ENCODE data around the gene PTDSS2. TPM values are rescaled to one million over a fixed set of nuclear protein-coding genes. Genes with fewer than 3 reads are reported as not detected.
A peak's percentile ranks its signal among the peaks of the same experiment; 100 is the strongest.
"Not testable (repeated sequence)": the region's sequence is repeated elsewhere in the genome, so short reads cannot be mapped to it uniquely, and the experiment has no call there.

Gene PTDSS2
- 10 to 100 TPM; 26.8 to 32.5 TPM for total RNA-seq

DNA sequence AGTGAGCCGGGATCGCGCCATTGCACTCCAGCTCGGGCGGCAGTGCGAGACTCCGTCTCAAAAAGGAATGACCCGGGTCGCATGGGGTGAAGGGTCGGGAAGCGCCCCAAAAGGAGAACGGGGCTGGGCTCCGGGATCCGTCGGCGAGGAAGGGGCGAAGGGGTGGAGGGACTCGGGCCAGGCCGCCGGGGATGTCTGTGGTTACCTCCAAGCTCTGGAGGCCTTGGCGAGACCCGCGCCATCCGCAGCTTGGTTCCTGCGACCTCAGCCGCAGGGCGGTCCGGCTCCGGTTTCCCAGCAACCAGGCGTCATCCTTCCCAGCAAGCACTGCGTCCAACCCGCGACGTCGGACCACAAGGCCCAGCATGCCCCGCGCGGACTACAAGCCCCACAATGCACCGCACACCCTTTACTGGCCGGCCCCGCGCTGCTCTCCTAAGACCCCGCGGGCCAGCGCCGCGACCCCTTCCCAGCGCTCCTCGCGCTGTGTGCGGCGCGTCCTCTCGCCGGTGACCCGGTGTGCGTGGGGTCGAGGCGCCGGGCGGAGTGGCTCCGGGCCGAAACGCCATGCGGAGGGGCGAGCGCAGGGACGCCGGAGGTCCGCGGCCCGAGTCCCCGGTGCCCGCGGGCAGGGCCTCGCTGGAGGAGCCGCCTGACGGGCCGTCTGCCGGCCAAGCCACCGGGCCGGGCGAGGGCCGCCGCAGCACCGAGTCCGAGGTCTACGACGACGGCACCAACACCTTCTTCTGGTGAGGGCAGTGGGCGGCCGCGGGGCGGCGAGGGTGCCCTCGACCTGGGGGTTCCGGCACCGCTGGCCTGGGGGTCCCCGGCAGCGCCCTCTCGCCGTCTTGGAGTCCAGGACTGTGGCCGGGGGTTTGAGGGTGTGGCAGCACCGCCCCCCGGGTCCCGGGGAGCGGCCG, at the start of gene PTDSS2:
TSS of gene PTDSS2 (plus strand) at position 391 of the 920 bp plus-strand sequence. CDS start at position 568, 177 bp downstream.
- TF ChIP-seq, protein P1, sequence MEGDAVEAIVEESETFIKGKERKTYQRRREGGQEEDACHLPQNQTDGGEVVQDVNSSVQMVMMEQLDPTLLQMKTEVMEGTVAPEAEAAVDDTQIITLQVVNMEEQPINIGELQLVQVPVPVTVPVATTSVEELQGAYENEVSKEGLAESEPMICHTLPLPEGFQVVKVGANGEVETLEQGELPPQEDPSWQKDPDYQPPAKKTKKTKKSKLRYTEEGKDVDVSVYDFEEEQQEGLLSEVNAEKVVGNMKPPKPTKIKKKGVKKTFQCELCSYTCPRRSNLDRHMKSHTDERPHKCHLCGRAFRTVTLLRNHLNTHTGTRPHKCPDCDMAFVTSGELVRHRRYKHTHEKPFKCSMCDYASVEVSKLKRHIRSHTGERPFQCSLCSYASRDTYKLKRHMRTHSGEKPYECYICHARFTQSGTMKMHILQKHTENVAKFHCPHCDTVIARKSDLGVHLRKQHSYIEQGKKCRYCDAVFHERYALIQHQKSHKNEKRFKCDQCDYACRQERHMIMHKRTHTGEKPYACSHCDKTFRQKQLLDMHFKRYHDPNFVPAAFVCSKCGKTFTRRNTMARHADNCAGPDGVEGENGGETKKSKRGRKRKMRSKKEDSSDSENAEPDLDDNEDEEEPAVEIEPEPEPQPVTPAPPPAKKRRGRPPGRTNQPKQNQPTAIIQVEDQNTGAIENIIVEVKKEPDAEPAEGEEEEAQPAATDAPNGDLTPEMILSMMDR (IDR thresholded peaks at IDR 0.05): no peak
- peak; percentile 97 for DNase-seq (ENCODE audit: low spot score)

DNA sequence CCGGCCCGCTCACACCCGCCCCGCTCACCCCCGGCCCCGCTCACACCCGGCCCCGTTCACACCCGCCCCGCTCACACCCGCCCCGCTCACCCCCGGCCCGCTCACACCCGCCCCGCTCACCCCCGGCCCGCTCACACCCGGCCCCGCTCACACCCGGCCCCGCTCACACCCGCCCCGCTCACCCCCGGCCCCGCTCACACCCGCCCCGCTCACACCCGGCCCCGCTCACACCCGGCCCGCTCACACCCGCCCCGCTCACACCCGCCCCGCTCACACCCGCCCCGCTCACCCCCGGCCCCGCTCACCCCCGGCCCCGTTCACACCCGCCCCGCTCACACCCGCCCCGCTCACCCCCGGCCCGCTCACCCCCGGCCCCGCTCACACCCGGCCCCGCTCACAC, 48.9 kb upstream of the PTDSS2 start:
- not testable (repeated sequence) for DNase-seq (ENCODE audit: low spot score); H3K9me3 ChIP-seq; H3K36me3 ChIP-seq; H3K27ac ChIP-seq; H3K4me3 ChIP-seq
- H3K4me1 ChIP-seq: peaks cover 0 to 28% of the 10 kb centered on the region in 2 donors
- H3K27me3 ChIP-seq: peaks cover 0 to 15% of the 10 kb centered on the region in 2 donors

More for the DNA sequence above, at the start of gene PTDSS2:
- H3K27me3 ChIP-seq: no peaks in the 10 kb centered on the region
- peaks cover 4 to 42% of the 10 kb centered on the region in 2 donors for H3K4me1 ChIP-seq
- H3K36me3 ChIP-seq: peaks cover 16% of the 10 kb centered on the region
- H3K9me3 ChIP-seq: no peaks in the 10 kb centered on the region
- H3K27ac ChIP-seq: peak within 1 kb of the TSS; percentile 91 to 93
- H3K4me3 ChIP-seq: peak within 1 kb of the TSS; percentile 61 to 91

DNA sequence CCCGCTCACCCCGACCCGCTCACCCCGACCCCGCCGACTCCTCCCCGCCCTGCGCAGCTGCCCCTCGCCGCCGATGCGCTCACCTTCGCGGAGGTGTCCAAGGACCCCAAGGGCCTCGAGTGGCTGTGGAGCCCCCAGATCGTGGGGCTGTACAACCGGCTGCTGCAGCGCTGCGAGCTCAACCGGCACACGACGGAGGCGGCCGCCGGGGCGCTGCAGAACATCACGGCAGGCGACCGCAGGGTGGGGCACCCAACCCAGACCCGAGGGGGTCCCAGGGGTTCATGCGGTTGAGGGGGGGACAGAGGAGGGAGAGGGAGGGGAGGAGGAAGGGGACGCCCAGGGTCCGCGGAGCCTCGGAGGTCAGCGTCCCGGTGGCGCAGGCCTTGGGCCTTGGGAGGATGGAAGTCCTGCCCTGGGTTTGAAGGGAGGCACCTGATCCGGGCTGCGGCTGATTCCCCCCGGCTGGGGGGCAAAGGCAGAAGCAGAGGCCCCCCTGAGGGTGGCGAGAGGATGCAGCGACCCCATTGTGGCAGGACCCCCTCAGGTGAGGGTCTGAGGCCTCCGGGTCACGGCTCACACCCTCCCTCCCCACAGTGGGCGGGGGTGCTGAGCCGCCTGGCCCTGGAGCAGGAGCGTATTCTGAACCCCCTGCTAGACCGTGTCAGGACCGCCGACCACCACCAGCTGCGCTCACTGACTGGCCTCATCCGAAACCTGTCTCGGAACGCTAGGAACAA, 46.9 kb upstream of the PTDSS2 start:
- Histone ChIP-seq H3K36me3 (no peaks in the 10 kb centered on the region), H3K9me3 (no peaks in the 10 kb centered on the region), H3K27me3 (peaks cover 0 to 15% of the 10 kb centered on the region in 2 donors), H3K4me1 (peaks cover 0 to 26% of the 10 kb centered on the region in 2 donors), H3K4me3 (no peak overlapping the region), H3K27ac (no peak overlapping the region)
- TF ChIP-seq, protein P1 (IDR thresholded peaks at IDR 0.05): no peak
- DNase-seq (ENCODE audit: low spot score): no peak

DNA sequence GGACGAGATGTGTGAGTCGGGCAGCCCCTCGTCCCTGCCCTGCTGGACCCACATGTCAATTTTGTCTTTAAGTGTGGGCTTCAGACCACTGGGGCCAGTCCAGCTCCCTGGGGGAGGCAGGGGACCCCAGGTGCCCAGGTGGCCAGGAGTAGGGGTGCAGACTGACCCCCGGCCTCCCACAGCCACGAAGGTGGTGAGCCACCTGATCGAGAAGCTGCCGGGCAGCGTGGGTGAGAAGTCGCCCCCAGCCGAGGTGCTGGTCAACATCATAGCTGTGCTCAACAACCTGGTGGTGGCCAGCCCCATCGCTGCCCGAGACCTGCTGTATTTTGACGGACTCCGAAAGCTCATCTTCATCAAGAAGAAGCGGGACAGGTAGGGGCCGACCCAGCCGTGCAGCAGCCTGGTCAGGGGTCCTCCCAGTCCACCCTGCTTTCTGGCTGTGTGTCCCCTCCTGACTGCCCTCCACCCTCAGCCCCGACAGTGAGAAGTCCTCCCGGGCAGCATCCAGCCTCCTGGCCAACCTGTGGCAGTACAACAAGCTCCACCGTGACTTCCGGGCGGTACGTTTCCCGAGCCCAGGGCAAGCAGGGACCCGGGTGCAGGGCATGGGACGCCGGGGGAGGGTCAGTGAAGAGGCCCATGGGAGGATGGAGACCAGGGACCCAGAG, 46.2 kb upstream of the PTDSS2 start:
- Histone ChIP-seq H3K27me3 (peaks cover 0 to 12% of the 10 kb centered on the region in 2 donors), H3K9me3 (no peaks in the 10 kb centered on the region), H3K4me1 (peaks cover 0 to 26% of the 10 kb centered on the region in 2 donors), H3K36me3 (no peaks in the 10 kb centered on the region), H3K27ac (no peak overlapping the region), H3K4me3 (no peak overlapping the region)
- no peak for DNase-seq (ENCODE audit: low spot score)
- TF ChIP-seq, protein P1 (IDR thresholded peaks at IDR 0.05): no peak

DNA sequence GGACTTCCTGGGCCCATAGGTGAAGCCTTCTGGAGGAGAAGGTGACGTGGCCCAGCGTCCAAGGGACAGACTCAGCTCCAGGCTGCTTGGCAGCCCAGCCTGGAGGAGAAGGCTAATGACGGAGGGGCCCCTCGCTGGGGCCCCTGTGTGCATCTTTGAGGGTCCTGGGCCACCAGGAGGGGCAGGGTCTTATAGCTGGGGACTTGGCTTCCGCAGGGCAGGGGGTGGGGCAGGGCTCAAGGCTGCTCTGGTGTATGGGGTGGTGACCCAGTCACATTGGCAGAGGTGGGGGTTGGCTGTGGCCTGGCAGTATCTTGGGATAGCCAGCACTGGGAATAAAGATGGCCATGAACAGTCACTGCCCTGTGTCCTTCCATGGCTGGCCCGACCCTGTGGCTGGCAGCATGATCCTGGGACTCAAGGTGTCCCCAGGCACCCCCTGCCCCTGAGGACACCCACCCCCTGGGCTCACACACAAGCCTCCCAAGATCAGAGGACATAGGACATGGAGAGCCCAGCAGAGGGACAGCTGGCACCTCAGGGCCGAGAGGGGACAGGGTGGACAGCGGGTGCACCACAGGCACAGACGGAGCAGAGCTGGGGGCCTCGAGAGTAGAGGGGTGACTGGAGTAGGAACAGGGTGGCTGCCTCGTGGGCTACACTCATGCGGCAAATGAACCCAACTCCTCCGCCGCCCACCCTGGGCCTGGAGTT, 45.4 kb upstream of the PTDSS2 start:
- DNase-seq (ENCODE audit: low spot score): no peak
- H3K27ac ChIP-seq: no peak overlapping the region
- no peaks in the 10 kb centered on the region for H3K9me3 ChIP-seq
- no peak overlapping the region for H3K4me3 ChIP-seq
- TF ChIP-seq, protein P1 (IDR thresholded peaks at IDR 0.05): no peak
- peaks cover 0 to 26% of the 10 kb centered on the region in 2 donors for H3K4me1 ChIP-seq
- H3K27me3 ChIP-seq: peaks cover 0 to 8% of the 10 kb centered on the region in 2 donors
- no peaks in the 10 kb centered on the region for H3K36me3 ChIP-seq

Measured in right atrium auricular region (tissue), 2 donors.